ENCODE results near the gene NUP153.
"Not testable (repeated sequence)": the region's sequence is repeated elsewhere in the genome, so short reads cannot be mapped to it uniquely, and the experiment has no call there.

NUP153 gene

GRCh38 chr6:17591287-17591686, 115.4 kb downstream of the NUP153 start:
- H2BK5ac ChIP-seq (ENCODE audit: low read depth, low read length, poor library complexity, severe bottlenecking): no peak overlapping the region
- 93% methylated on average over 1 of the region's 1 CpG for WGBS

GRCh38 chr6:17589406-17590096, 117.2 kb downstream of the NUP153 start:
- Histone ChIP-seq H2BK5ac (ENCODE audit: low read depth, low read length, poor library complexity, severe bottlenecking) (no peak overlapping the region), H3K14ac (ENCODE audit: low read length in 2 of 2) (no peak overlapping the region), H2AFZ (ENCODE audit: low read depth, low read length) (no peak overlapping the region), H3K4me1 (ENCODE audit: control insufficient read depth, insufficient read depth, low read depth, low read length) (peaks cover 6% of the 10 kb centered on the region), H2BK15ac (ENCODE audit: low read depth, poor library complexity, severe bottlenecking) (no peak overlapping the region), H3K18ac (ENCODE audit: low read depth in 1 of 2, low read length in 2 of 2) (no peak overlapping the region), H4K91ac (ENCODE audit: low read length) (no peak overlapping the region), H3K9ac (ENCODE audit: low read length) (no peak overlapping the region), H3K36me3 (ENCODE audit: control insufficient read depth in 1 of 2, insufficient read depth in 2 of 2, low read depth in 1 of 2, low read length in 2 of 2) (no peaks in the 10 kb centered on the region), H3K27ac (ENCODE audit: low read length, poor library complexity, severe bottlenecking) (peak overlapping the region; percentile 91), H4K8ac (ENCODE audit: low read length) (no peak overlapping the region), H2BK120ac (ENCODE audit: low read depth, low read length) (no peak overlapping the region), H3K79me1 (replicated peaks; ENCODE audit: low read length, poor library complexity, severe bottlenecking) (no peaks in the 10 kb centered on the region), H3K4me2 (ENCODE audit: low read length, poor library complexity, severe bottlenecking) (peak overlapping the region; percentile 36), H2AK5ac (ENCODE audit: low read length, severe bottlenecking) (no peak overlapping the region), H3K23ac (ENCODE audit: low read length in 2 of 2) (no peak overlapping the region), H2BK12ac (ENCODE audit: low read length in 2 of 2) (no peak overlapping the region), H3K4me3 (ENCODE audit: insufficient read depth in 1 of 2, low read depth in 1 of 2, low read length in 2 of 2) (no peak overlapping the region), H3K27me3 (ENCODE audit: control insufficient read depth in 1 of 2, insufficient read depth in 1 of 2, low read length in 2 of 2) (no peaks in the 10 kb centered on the region), H3K9me3 (ENCODE audit: control insufficient read depth, low read length) (peaks cover 2% of the 10 kb centered on the region), H3K4ac (ENCODE audit: low read depth in 1 of 2, low read length in 2 of 2) (no peak overlapping the region)
- DNase-seq: peak; percentile 92
- whole genome bisulfite sequencing: 22% methylated on average over 5 of the region's 5 CpGs

More at GRCh38 chr6:17591287-17591686, 115.4 kb downstream of the NUP153 start:
- no peak overlapping the region for H3K9ac ChIP-seq (ENCODE audit: low read length)
- no peak overlapping the region for H2AK5ac ChIP-seq (ENCODE audit: low read length, severe bottlenecking)
- no peaks in the 10 kb centered on the region for H3K79me1 ChIP-seq (replicated peaks; ENCODE audit: low read length, poor library complexity, severe bottlenecking)
- no peaks in the 10 kb centered on the region for H3K27me3 ChIP-seq (ENCODE audit: control insufficient read depth in 1 of 2, insufficient read depth in 1 of 2, low read length in 2 of 2)
- peaks cover 2% of the 10 kb centered on the region for H3K9me3 ChIP-seq (ENCODE audit: control insufficient read depth, low read length)
- no peak overlapping the region for H2BK120ac ChIP-seq (ENCODE audit: low read depth, low read length)
- no peak overlapping the region for H4K91ac ChIP-seq (ENCODE audit: low read length)
- H2BK12ac ChIP-seq (ENCODE audit: low read length in 2 of 2): no peak overlapping the region
- no peak overlapping the region for H3K4ac ChIP-seq (ENCODE audit: low read depth in 1 of 2, low read length in 2 of 2)
- H3K14ac ChIP-seq (ENCODE audit: low read length in 2 of 2): no peak overlapping the region
- DNase-seq: peak; percentile 22
- no peak overlapping the region for H3K4me2 ChIP-seq (ENCODE audit: low read length, poor library complexity, severe bottlenecking)
- no peak overlapping the region for H3K23ac ChIP-seq (ENCODE audit: low read length in 2 of 2)
- H3K4me3 ChIP-seq (ENCODE audit: insufficient read depth in 1 of 2, low read depth in 1 of 2, low read length in 2 of 2): no peak overlapping the region
- no peak overlapping the region for H3K18ac ChIP-seq (ENCODE audit: low read depth in 1 of 2, low read length in 2 of 2)
- H3K36me3 ChIP-seq (ENCODE audit: control insufficient read depth in 1 of 2, insufficient read depth in 2 of 2, low read depth in 1 of 2, low read length in 2 of 2): no peaks in the 10 kb centered on the region
- H2AFZ ChIP-seq (ENCODE audit: low read depth, low read length): no peak overlapping the region
- peaks cover 6% of the 10 kb centered on the region for H3K4me1 ChIP-seq (ENCODE audit: control insufficient read depth, insufficient read depth, low read depth, low read length)
- no peak overlapping the region for H2BK15ac ChIP-seq (ENCODE audit: low read depth, poor library complexity, severe bottlenecking)
- H3K27ac ChIP-seq (ENCODE audit: low read length, poor library complexity, severe bottlenecking): no peak overlapping the region
- no peak overlapping the region for H4K8ac ChIP-seq (ENCODE audit: low read length)

GRCh38 chr6:17588011-17588410, 118.7 kb downstream of the NUP153 start:
- no peak overlapping the region for H3K4me2 ChIP-seq (ENCODE audit: low read length, poor library complexity, severe bottlenecking)
- no peak overlapping the region for H3K4me3 ChIP-seq (ENCODE audit: insufficient read depth in 1 of 2, low read depth in 1 of 2, low read length in 2 of 2)
- no peaks in the 10 kb centered on the region for H3K79me1 ChIP-seq (replicated peaks; ENCODE audit: low read length, poor library complexity, severe bottlenecking)
- no peak for DNase-seq
- H2AFZ ChIP-seq (ENCODE audit: low read depth, low read length): no peak overlapping the region
- H2BK12ac ChIP-seq (ENCODE audit: low read length in 2 of 2): no peak overlapping the region
- no peak overlapping the region for H3K9ac ChIP-seq (ENCODE audit: low read length)
- 98% methylated on average over 5 of the region's 6 CpGs for WGBS
- no peak overlapping the region for H3K14ac ChIP-seq (ENCODE audit: low read length in 2 of 2)
- H3K9me3 ChIP-seq (ENCODE audit: control insufficient read depth, low read length): no peaks in the 10 kb centered on the region
- H2AK5ac ChIP-seq (ENCODE audit: low read length, severe bottlenecking): no peak overlapping the region
- H3K4ac ChIP-seq (ENCODE audit: low read depth in 1 of 2, low read length in 2 of 2): no peak overlapping the region
- no peak overlapping the region for H2BK15ac ChIP-seq (ENCODE audit: low read depth, poor library complexity, severe bottlenecking)
- no peak overlapping the region for H3K18ac ChIP-seq (ENCODE audit: low read depth in 1 of 2, low read length in 2 of 2)
- no peak overlapping the region for H2BK120ac ChIP-seq (ENCODE audit: low read depth, low read length)
- no peak overlapping the region for H3K27ac ChIP-seq (ENCODE audit: low read length, poor library complexity, severe bottlenecking)
- H3K4me1 ChIP-seq (ENCODE audit: control insufficient read depth, insufficient read depth, low read depth, low read length): peaks cover 9% of the 10 kb centered on the region
- no peak overlapping the region for H4K91ac ChIP-seq (ENCODE audit: low read length)
- H2BK5ac ChIP-seq (ENCODE audit: low read depth, low read length, poor library complexity, severe bottlenecking): no peak overlapping the region
- no peak overlapping the region for H4K8ac ChIP-seq (ENCODE audit: low read length)
- H3K23ac ChIP-seq (ENCODE audit: low read length in 2 of 2): no peak overlapping the region
- H3K36me3 ChIP-seq (ENCODE audit: control insufficient read depth in 1 of 2, insufficient read depth in 2 of 2, low read depth in 1 of 2, low read length in 2 of 2): no peaks in the 10 kb centered on the region
- no peaks in the 10 kb centered on the region for H3K27me3 ChIP-seq (ENCODE audit: control insufficient read depth in 1 of 2, insufficient read depth in 1 of 2, low read length in 2 of 2)

GRCh38 chr6:17586623-17587022, 120.1 kb downstream of the NUP153 start:
- H2AFZ ChIP-seq (ENCODE audit: low read depth, low read length); H3K4me2 ChIP-seq (ENCODE audit: low read length, poor library complexity, severe bottlenecking); H2AK5ac ChIP-seq (ENCODE audit: low read length, severe bottlenecking); H3K9me3 ChIP-seq (ENCODE audit: control insufficient read depth, low read length); H3K14ac ChIP-seq (ENCODE audit: low read length in 2 of 2); H3K4ac ChIP-seq (ENCODE audit: low read depth in 1 of 2, low read length in 2 of 2); H2BK15ac ChIP-seq (ENCODE audit: low read depth, poor library complexity, severe bottlenecking); H3K9ac ChIP-seq (ENCODE audit: low read length); H4K91ac ChIP-seq (ENCODE audit: low read length); H3K23ac ChIP-seq (ENCODE audit: low read length in 2 of 2); H3K36me3 ChIP-seq (ENCODE audit: control insufficient read depth in 1 of 2, insufficient read depth in 2 of 2, low read depth in 1 of 2, low read length in 2 of 2); H4K8ac ChIP-seq (ENCODE audit: low read length); H2BK12ac ChIP-seq (ENCODE audit: low read length in 2 of 2); H3K4me1 ChIP-seq (ENCODE audit: control insufficient read depth, insufficient read depth, low read depth, low read length); H3K79me1 ChIP-seq (replicated peaks; ENCODE audit: low read length, poor library complexity, severe bottlenecking); H3K27ac ChIP-seq (ENCODE audit: low read length, poor library complexity, severe bottlenecking); H3K27me3 ChIP-seq (ENCODE audit: control insufficient read depth in 1 of 2, insufficient read depth in 1 of 2, low read length in 2 of 2); H3K4me3 ChIP-seq (ENCODE audit: insufficient read depth in 1 of 2, low read depth in 1 of 2, low read length in 2 of 2); H3K18ac ChIP-seq (ENCODE audit: low read depth in 1 of 2, low read length in 2 of 2); H2BK5ac ChIP-seq (ENCODE audit: low read depth, low read length, poor library complexity, severe bottlenecking); H2BK120ac ChIP-seq (ENCODE audit: low read depth, low read length); DNase-seq: not testable (repeated sequence)
- WGBS: 94% methylated on average over 13 of the region's 13 CpGs

Data from mesenchymal stem cell (in vitro differentiated cells and primary cell).